NCI-H2227 treated with DMSO at 0.1 percent for 48 hours (cell line): ENCODE results near the gene MDM1.

Experiments
- DNase-seq: peaks from one replicate; lab custom pipeline; 2025; lab: John Stamatoyannopoulos, UW

The MDM1 gene

GRCh38 chr12:68271346-68271745, 60.8 kb downstream of the MDM1 start:
- no peak for DNase-seq

GRCh38 chr12:68270358-68270757, 61.8 kb downstream of the MDM1 start:
- DNase-seq = no peak

GRCh38 chr12:68269779-68270178, 62.4 kb downstream of the MDM1 start:
- no peak for DNase-seq

- no peak for DNase-seq
Measured at GRCh38 chr12:68268967-68269366, 63.2 kb downstream of the MDM1 start.

GRCh38 chr12:68267892-68268396, 64.2 kb downstream of the MDM1 start:
- DNase-seq = no peak

GRCh38 chr12:68264857-68265256, 67.3 kb downstream of the MDM1 start:
- DNase-seq = no peak

- no peak for DNase-seq
Measured at GRCh38 chr12:68264158-68264855, 67.9 kb downstream of the MDM1 start.

- DNase-seq = no peak
Measured at GRCh38 chr12:68263366-68263765, 68.8 kb downstream of the MDM1 start.

- DNase-seq = no peak
Measured at GRCh38 chr12:68261896-68262295, 70.3 kb downstream of the MDM1 start.

GRCh38 chr12:68260153-68260552, 72.0 kb downstream of the MDM1 start:
- DNase-seq = no peak

GRCh38 chr12:68259318-68259940, 72.7 kb downstream of the MDM1 start:
- peak; percentile 9 for DNase-seq

- DNase-seq = no peak
Measured at GRCh38 chr12:68253504-68253903, 78.7 kb downstream of the MDM1 start, which contains the start of gene IL22. Gene IL22, minus strand, starts transcription at chr12:68253604. Its CDS starts 156 bp downstream, at chr12:68253448.

- DNase-seq = no peak
Measured at GRCh38 chr12:68252077-68252476, 80.1 kb downstream of the MDM1 start.

- no peak for DNase-seq
Measured at GRCh38 chr12:68250454-68250853, 81.7 kb downstream of the MDM1 start.

GRCh38 chr12:68247785-68248184, 84.4 kb downstream of the MDM1 start:
- no peak for DNase-seq

- DNase-seq = no peak
Measured at GRCh38 chr12:68246350-68246749, 85.8 kb downstream of the MDM1 start.

GRCh38 chr12:68245180-68246021, 86.8 kb downstream of the MDM1 start:
- peak; percentile 26 for DNase-seq
